ENCODE measurements around the gene NAGPA. TPM values are rescaled to one million over a fixed set of nuclear protein-coding genes. Genes with fewer than 3 reads are reported as not detected.
A peak's percentile ranks its signal among the peaks of the same experiment; 100 is the strongest.

The NAGPA gene
- total and polyA plus RNA-seq, 2 of the 13 experiments (the other 11 are each of a cell fraction or from before 2014, with no cell fraction given) = 27.1 to 60.3 TPM

- no peak for TF ChIP-seq NAIF1 (CRISPR knock-in tag; IDR thresholded peaks at IDR 0.05; ENCODE audit: borderline replicate concordance)
- no peak for TF ChIP-seq ZXDC (CRISPR knock-in tag; IDR thresholded peaks at IDR 0.05)
- TF ChIP-seq NFYC (CRISPR knock-in tag; IDR thresholded peaks at IDR 0.05) = 0 out of 2 replicates have a peak, but pooled peaks have one; percentile 8
- TF ChIP-seq ZNF317 (CRISPR knock-in tag; IDR thresholded peaks at IDR 0.05) = 0 out of 2 replicates have a peak, but pooled peaks have one; percentile 48
- TF ChIP-seq JUND (CRISPR knock-in tag; IDR thresholded peaks at IDR 0.05) = no peak
- no peak for TF ChIP-seq CREB1 (IDR thresholded peaks at IDR 0.05)
- peak; percentile 54; the same call in 1 of the 2 replicates for TF ChIP-seq CREB1 (CRISPR knock-in tag; IDR thresholded peaks at IDR 0.05)
- no peak for TF ChIP-seq ZNF652 (CRISPR knock-in tag; IDR thresholded peaks at IDR 0.05; ENCODE audit: borderline replicate concordance, low read depth)
- TF ChIP-seq ZSCAN9 (CRISPR knock-in tag; IDR thresholded peaks at IDR 0.05; ENCODE audit: borderline replicate concordance) = no peak
- TF ChIP-seq EED (CRISPR knock-in tag; IDR thresholded peaks at IDR 0.05) = no peak
- no peak for TF ChIP-seq ZBTB1 (CRISPR knock-in tag; IDR thresholded peaks at IDR 0.05; ENCODE audit: borderline replicate concordance)
- no peak for TF ChIP-seq ZBTB26 (CRISPR knock-in tag; IDR thresholded peaks at IDR 0.05; ENCODE audit: borderline replicate concordance)
- TF ChIP-seq ATF5 (CRISPR knock-in tag; IDR thresholded peaks at IDR 0.05; ENCODE audit: low read depth) = no peak
- TF ChIP-seq MXD4 (CRISPR knock-in tag; IDR thresholded peaks at IDR 0.05) = no peak
- TF ChIP-seq GATAD2A (CRISPR knock-in tag; IDR thresholded peaks at IDR 0.05) = peak; percentile 8; the same call in 1 of the 2 replicates
- TF ChIP-seq ZNF784 (CRISPR knock-in tag; IDR thresholded peaks at IDR 0.05; ENCODE audit: borderline replicate concordance) = no peak; the same call in 1 of the 2 replicates
- no peak for TF ChIP-seq ARID2 (CRISPR knock-in tag; IDR thresholded peaks at IDR 0.05; ENCODE audit: borderline replicate concordance)
- TF ChIP-seq CCDC6 (CRISPR knock-in tag; IDR thresholded peaks at IDR 0.05) = no peak
Measured at GRCh38 chr16:5032748-5033167, 977 bp downstream of the NAGPA start (continued).

Measured in HepG2 (cell line).